Activated naive CD4-positive, alpha-beta T cell treated with anti-CD3 and anti-CD28 coated beads, Interleukin-2, amount 10 ng/mL, durations not matched to agents 7 days and 5 days (primary cell): Measurements from ENCODE around the gene SLC27A5.

Source experiments
- CTCF ChIA-PET: fragments of 350-600 bp; sonication (Branson Sonifier 250); formaldehyde crosslinking; loops from one replicate; lab custom pipeline; 2021; ENCODE audit warnings: antibody characterized with exemption; lab: Charles Lee
- DNase-seq: peaks from one replicate; pipeline ENCODE4 v3.0.0-alpha.2; 2020
- H3K27ac Mint-ChIP-seq: one replicate; pipeline ENCODE4 v1.8.0; 2021; ENCODE audit warnings: mild to moderate bottlenecking, moderate library complexity, mixed read lengths
- H3K27me3 Mint-ChIP-seq: one replicate; pipeline ENCODE4 v1.8.0; 2021; ENCODE audit warnings: mild to moderate bottlenecking, mixed read lengths
- H3K36me3 Mint-ChIP-seq: one replicate; pipeline ENCODE4 v1.8.0; 2021; ENCODE audit warnings: mixed read lengths
- H3K4me1 Mint-ChIP-seq: one replicate; pipeline ENCODE4 v1.8.0; 2021; ENCODE audit warnings: mixed read lengths
- H3K4me3 Mint-ChIP-seq: one replicate; pipeline ENCODE4 v1.8.0; 2021; ENCODE audit warnings: mild to moderate bottlenecking, moderate library complexity, mixed read lengths
- H3K9me3 Mint-ChIP-seq: one replicate; pipeline ENCODE4 v1.8.0; 2021; ENCODE audit warnings: mixed read lengths

SLC27A5 gene

DNA sequence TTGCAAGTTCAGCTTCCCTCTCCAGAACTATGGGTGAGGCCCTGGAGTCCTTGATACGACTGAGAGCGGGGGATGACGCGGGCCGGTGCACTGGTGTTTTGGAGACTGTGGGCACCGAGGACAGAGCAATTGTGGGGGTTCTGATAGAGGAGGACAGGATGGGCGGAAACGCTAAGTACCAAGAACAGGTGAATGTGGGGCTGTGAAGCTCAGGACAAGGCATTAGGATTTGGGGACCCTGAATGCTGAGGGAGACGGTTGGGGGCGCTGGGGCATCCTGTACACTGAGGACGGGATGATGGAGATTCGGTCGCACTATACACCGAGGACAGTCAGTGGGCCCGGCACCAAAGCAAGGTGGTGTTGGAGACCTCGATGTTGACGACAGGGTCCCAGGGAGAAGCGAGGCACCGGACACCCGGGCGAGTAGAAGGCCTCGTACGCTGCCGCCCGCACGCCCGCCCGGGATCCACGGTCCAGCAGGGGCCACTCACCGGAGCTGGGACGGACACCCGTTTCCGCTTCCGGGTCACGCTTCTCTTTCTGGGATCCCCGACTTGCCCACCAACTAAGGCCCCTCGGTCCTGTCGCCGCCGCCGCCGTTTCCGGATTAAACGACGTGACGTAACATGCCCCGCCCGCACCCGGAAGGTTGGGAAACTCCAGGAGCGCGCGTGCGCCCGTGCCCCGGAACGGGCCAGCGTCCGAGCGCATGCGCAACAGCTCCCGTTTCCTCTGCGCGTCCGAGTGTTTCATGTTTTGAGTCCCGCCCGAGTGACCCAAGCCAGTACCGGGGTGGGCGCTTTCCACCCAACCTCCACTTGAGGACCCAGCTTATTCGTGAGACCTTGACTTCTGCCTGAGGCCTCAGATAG lies 42.9 kb upstream of the SLC27A5 start, which contains the start of gene CHMP2A:
CHMP2A (minus strand) TSS at position 612 of the 875 bp plus-strand sequence. CDS start 893 bp downstream, outside the sequence.
- H3K4me1 Mint-ChIP-seq: peaks cover 54% of the 10 kb centered on the region
- CTCF ChIA-PET: interaction anchor here (0.7 to 3.0 kb wide), 6 partner anchors 18 to 41 kb away, joined by 3 to 21 read pairs (median 4); partner anchors contain the start of gene ZBTB45
- peaks cover 64% of the 10 kb centered on the region for H3K36me3 Mint-ChIP-seq
- peak within 1 kb of the TSS; percentile 96 for H3K4me3 Mint-ChIP-seq
- H3K27ac Mint-ChIP-seq: peak within 1 kb of the TSS; percentile 94
- no peaks in the 10 kb centered on the region for H3K27me3 Mint-ChIP-seq
- DNase-seq: peak; percentile 98
- no peaks in the 10 kb centered on the region for H3K9me3 Mint-ChIP-seq

DNA sequence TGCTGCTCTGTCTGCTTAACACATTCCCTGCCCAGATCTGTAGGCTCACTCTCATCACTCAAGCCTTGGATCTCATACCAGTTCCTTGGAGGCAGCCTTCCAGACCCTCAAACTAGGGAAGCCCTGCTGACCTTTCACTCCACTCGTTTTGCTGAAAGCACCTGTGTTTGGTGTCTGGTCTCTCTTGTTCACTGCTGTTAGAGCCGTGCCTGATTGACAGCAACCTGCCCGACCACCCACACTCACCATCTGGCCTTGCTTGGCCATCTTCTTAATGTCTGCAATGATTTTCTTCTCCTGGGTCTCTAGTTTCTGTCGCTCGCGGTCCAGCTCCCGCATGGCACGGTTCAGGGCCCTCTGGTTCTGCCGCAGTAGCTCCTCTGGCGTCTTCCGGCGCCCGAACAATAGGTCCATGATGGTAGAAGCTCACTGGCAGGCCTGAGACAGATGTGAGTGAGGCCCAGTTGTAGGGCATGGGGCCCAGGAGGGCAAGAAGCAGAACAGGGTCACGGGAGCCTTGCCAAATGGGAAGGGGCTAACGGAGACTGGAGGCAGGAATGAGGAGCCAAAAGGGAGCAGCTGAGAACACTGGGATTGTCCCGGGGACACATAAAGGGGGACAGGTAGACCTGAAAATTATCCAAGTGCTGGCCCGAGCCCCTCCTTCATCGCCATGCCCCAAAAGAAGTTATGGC lies 42.2 kb upstream of the SLC27A5 start:
- CTCF ChIA-PET: interaction anchor here (1.1 to 3.0 kb wide), 3 partner anchors 22 to 37 kb away, joined by 3 to 21 read pairs (median 4); partner anchors contain the start of gene ZBTB45
- Mint-ChIP-seq H3K9me3 (no peaks in the 10 kb centered on the region), H3K4me1 (peaks cover 47% of the 10 kb centered on the region), H3K27me3 (no peaks in the 10 kb centered on the region), H3K4me3 (peak overlapping the region; percentile 94), H3K27ac (peak overlapping the region; percentile 94), H3K36me3 (peaks cover 63% of the 10 kb centered on the region)
- no peak for DNase-seq

- Mint-ChIP-seq H3K9me3 (no peaks in the 10 kb centered on the region), H3K27ac (peak overlapping the region; percentile 35), H3K27me3 (no peaks in the 10 kb centered on the region), H3K36me3 (peaks cover 63% of the 10 kb centered on the region), H3K4me3 (peak overlapping the region; percentile 25), H3K4me1 (peaks cover 46% of the 10 kb centered on the region)
- DNase-seq: no peak
- CTCF ChIA-PET: no interaction called here
These were observed 40.9 kb upstream of the SLC27A5 start for GRCh38 chr19:58552655-58553054.

- Mint-ChIP-seq H3K9me3 (no peaks in the 10 kb centered on the region), H3K27ac (no peak overlapping the region), H3K4me3 (peak overlapping the region; percentile 25), H3K4me1 (peaks cover 48% of the 10 kb centered on the region), H3K27me3 (no peaks in the 10 kb centered on the region), H3K36me3 (peaks cover 62% of the 10 kb centered on the region)
- CTCF ChIA-PET: interaction anchor here (1.4 kb wide), 1 partner anchor 29 kb away, joined by 4 read pairs; no protein-coding TSS in a partner anchor
- DNase-seq: no peak
These were observed 40.0 kb upstream of the SLC27A5 start for GRCh38 chr19:58551577-58552471.

DNA sequence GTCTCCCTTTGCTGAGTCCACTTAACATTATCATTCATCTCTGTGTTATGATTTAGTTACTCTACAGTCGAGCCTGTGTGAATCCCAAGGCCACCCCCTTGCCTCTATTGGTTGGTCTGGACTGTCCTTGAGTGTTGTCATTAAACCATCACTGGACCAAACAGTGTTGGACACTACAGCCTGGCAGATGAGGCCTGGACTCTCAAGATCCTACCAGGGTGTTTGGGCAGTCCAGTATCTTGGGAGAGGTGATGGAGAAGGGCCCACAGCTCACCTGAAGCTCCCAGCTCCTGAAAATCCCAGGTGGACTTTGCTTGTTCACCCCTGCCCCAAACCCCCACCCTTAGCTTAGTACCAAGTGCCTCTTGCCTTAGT lies 39.3 kb upstream of the SLC27A5 start:
- Mint-ChIP-seq H3K4me1 (peaks cover 48% of the 10 kb centered on the region), H3K9me3 (no peaks in the 10 kb centered on the region), H3K36me3 (peaks cover 62% of the 10 kb centered on the region), H3K27me3 (no peaks in the 10 kb centered on the region), H3K27ac (no peak overlapping the region), H3K4me3 (no peak overlapping the region)
- no peak for DNase-seq
- CTCF ChIA-PET: interaction anchor here (1.4 kb wide), 1 partner anchor 30 kb away, joined by 4 read pairs; no protein-coding TSS in a partner anchor

DNA sequence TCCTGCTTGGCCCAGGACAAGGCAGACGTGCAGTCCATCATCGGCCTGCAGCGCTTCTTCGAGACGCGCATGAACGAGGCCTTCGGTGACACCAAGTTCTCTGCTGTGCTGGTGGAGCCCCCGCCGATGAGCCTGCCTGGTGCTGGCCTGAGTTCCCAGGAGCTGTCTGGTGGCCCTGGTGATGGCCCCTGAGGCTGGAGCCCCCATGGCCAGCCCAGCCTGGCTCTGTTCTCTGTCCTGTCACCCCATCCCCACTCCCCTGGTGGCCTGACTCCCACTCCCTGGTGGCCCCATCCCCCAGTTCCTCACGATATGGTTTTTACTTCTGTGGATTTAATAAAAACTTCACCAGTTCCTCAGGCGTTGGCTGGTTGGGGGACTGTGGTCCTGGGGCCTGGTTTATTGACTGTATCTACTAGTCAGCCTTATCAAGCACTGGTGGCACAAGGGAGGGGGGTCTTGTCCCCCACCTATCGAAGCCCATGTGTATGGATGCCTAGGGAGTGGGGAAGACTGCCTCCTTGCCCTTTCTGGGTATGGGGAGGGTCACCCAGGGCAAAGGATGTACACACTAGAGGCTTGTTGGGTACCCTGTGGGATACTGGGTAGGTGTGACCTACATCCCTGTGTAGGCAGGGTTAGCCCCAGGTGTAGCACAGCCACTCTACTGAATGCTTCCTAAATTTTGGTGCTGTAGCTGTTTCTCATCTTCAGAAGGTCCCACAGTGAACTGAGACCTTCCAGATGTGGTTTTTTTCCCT lies 38.8 kb upstream of the SLC27A5 start:
- Mint-ChIP-seq H3K27me3 (no peaks in the 10 kb centered on the region), H3K4me3 (no peak overlapping the region), H3K9me3 (no peaks in the 10 kb centered on the region), H3K4me1 (peaks cover 52% of the 10 kb centered on the region), H3K36me3 (peaks cover 66% of the 10 kb centered on the region), H3K27ac (no peak overlapping the region)
- no peak for DNase-seq
- CTCF ChIA-PET: interaction anchor here (1.4 kb wide), 1 partner anchor 31 kb away, joined by 4 read pairs; no protein-coding TSS in a partner anchor

DNA sequence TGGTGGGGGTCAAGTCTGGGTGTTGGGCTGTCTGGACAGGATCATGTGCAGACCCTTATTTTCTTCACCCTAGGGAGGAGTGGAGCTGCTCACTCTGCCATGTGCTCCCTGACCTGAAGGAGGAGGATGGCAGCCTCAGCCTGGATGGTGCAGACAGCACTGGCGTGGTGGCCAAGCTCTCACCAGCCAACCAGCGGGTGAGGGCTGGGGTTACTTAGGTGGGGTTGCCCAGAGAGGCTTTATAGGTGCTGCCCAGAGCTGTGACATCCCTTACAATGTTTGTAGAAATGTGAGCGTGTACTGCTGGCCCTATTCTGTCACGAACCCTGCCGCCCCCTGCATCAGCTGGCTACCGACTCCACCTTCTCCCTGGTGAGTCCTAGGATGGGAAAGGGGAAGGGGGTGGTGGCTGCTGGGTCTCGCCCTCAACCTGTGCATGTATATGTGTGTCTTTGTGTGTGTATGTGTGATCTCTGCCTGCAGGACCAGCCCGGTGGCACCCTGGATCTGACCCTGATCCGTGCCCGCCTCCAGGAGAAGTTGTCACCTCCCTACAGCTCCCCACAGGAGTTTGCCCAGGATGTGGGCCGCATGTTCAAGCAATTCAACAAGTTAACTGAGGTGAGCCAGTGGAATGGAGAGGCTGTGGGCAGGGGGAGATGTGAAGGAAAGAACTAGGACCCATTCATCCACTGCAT lies 38.0 kb upstream of the SLC27A5 start:
- no peak for DNase-seq
- CTCF ChIA-PET: interaction anchor here (1.5 kb wide), 1 partner anchor 30 kb away, joined by 7 read pairs; the partner anchor contains the start of gene ZBTB45
- Mint-ChIP-seq H3K4me1 (peaks cover 47% of the 10 kb centered on the region), H3K27ac (no peak overlapping the region), H3K27me3 (no peaks in the 10 kb centered on the region), H3K4me3 (no peak overlapping the region), H3K36me3 (peaks cover 67% of the 10 kb centered on the region), H3K9me3 (no peaks in the 10 kb centered on the region)

- DNase-seq: no peak
- Mint-ChIP-seq H3K27me3 (peaks cover 4% of the 10 kb centered on the region), H3K9me3 (no peaks in the 10 kb centered on the region), H3K4me3 (no peak overlapping the region), H3K36me3 (peaks cover 63% of the 10 kb centered on the region), H3K4me1 (peaks cover 42% of the 10 kb centered on the region), H3K27ac (no peak overlapping the region)
- CTCF ChIA-PET: interaction anchor here (1.5 kb wide), 1 partner anchor 29 kb away, joined by 7 read pairs; the partner anchor contains the start of gene ZBTB45
These were observed 37.3 kb upstream of the SLC27A5 start for GRCh38 chr19:58548859-58549663.

DNA sequence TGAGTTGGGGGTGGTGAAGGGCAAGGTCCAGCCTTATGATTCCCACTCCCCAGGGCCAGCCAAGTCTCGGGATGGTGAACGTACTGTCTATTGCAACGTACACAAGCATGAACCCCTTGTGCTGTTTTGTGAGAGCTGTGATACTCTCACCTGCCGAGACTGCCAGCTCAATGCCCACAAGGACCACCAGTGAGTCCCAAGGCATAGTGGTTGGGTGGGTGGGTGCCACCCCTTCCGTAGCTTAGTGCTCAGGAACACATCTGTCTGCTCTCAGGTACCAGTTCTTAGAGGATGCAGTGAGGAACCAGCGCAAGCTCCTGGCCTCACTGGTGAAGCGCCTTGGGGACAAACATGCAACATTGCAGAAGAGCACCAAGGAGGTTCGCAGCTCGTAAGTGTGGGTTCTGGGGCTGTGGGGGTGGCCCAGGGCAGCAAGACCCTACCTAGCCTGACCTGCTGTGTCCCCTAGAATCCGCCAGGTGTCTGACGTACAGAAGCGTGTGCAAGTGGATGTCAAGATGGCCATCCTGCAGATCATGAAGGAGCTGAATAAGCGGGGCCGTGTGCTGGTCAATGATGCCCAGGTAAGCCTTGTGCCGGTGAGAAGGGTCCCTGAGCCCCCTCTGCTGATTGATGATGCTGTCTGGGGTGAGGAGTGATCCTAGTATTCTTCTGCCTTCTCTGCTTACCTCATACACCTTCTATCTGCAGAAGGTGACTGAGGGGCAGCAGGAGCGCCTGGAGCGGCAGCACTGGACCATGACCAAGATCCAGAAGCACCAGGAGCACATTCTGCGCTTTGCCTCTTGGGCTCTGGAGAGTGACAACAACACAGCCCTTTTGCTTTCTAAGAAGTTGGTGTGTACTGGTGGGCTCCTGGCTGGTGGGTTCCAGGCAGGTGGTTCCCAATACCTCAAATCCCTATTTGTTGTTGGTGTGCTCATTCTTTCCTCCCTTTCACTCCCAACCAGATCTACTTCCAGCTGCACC lies 35.8 kb upstream of the SLC27A5 start:
- Mint-ChIP-seq H3K27me3 (peaks cover 17% of the 10 kb centered on the region), H3K4me1 (peaks cover 43% of the 10 kb centered on the region), H3K27ac (peak overlapping the region; percentile 67), H3K4me3 (no peak overlapping the region), H3K9me3 (no peaks in the 10 kb centered on the region), H3K36me3 (peaks cover 54% of the 10 kb centered on the region)
- CTCF ChIA-PET: no interaction called here
- no peak for DNase-seq

DNA sequence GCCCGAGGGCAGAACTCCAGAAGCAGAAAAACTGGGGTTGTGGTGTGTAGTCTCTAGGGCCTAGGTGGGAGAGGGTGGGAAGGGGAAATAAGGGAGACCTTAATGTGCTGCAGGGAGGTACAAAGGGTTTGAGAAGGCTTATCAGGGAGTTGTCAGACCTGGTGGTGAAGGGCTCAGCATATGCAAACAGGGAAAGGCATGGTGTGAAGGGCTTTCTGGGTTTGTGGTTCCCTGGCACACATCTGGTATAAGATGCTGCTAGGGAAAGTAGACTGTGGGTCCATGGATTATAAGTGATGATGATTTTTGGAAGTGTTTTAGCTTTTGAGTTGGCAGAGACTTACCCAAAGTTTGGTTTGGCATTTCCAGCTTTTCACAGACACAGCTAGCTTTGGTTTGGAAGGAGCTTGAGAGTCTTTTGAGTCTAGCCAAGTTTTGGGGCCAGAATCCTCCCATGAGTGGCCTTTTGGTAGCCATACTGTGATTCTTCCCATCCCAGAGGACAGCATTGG lies 34.3 kb upstream of the SLC27A5 start:
- CTCF ChIA-PET: interaction anchor here (0.9 kb wide), 1 partner anchor 32 kb away, joined by 3 read pairs; no protein-coding TSS in a partner anchor
- Mint-ChIP-seq H3K27me3 (peaks cover 32% of the 10 kb centered on the region), H3K9me3 (no peaks in the 10 kb centered on the region), H3K27ac (peak overlapping the region; percentile 89), H3K36me3 (peaks cover 44% of the 10 kb centered on the region), H3K4me1 (peaks cover 42% of the 10 kb centered on the region), H3K4me3 (peak overlapping the region; percentile 97)
- no peak for DNase-seq
